ENCODE data around the gene C13orf46.
A peak's percentile ranks its signal among the peaks of the same experiment; 100 is the strongest.
"Not testable (repeated sequence)": the region's sequence is repeated elsewhere in the genome, so short reads cannot be mapped to it uniquely, and the experiment has no call there.

Gene C13orf46

GRCh38 chr13:113996081-113996911 is 22.4 kb upstream of the C13orf46 start:
- no peak overlapping the region for H3K4me3 ChIP-seq (ENCODE audit: low read depth, low read length)
- DNase-seq (ENCODE audit: low read depth): no peak

- DNase-seq (ENCODE audit: low read depth): no peak
- H3K4me3 ChIP-seq (ENCODE audit: low read depth, low read length): no peak overlapping the region
These were observed 21.2 kb upstream of the C13orf46 start for GRCh38 chr13:113995051-113995601.

- H3K4me3 ChIP-seq (ENCODE audit: low read depth, low read length): no peak overlapping the region
- no peak for DNase-seq (ENCODE audit: low read depth)
These were observed 18.6 kb upstream of the C13orf46 start for GRCh38 chr13:113992276-113993005.

- H3K4me3 ChIP-seq (ENCODE audit: low read depth, low read length): no peak overlapping the region
- no peak for DNase-seq (ENCODE audit: low read depth)
These were observed 17.9 kb upstream of the C13orf46 start for GRCh38 chr13:113991676-113992179.

GRCh38 chr13:113991191-113991669 is 17.4 kb upstream of the C13orf46 start:
- H3K4me3 ChIP-seq (ENCODE audit: low read depth, low read length): no peak overlapping the region
- peak; percentile 41 for DNase-seq (ENCODE audit: low read depth)

GRCh38 chr13:113990321-113990837 is 16.5 kb upstream of the C13orf46 start:
- no peak overlapping the region for H3K4me3 ChIP-seq (ENCODE audit: low read depth, low read length)
- DNase-seq (ENCODE audit: low read depth): no peak

- no peak overlapping the region for H3K4me3 ChIP-seq (ENCODE audit: low read depth, low read length)
- DNase-seq (ENCODE audit: low read depth): no peak
These were observed 15.9 kb upstream of the C13orf46 start for GRCh38 chr13:113989585-113990300.

- not testable (repeated sequence) for H3K4me3 ChIP-seq (ENCODE audit: low read depth, low read length); DNase-seq (ENCODE audit: low read depth)
These were observed 15.0 kb upstream of the C13orf46 start for GRCh38 chr13:113988859-113989258.

GRCh38 chr13:113982296-113982661 is 8.4 kb upstream of the C13orf46 start:
- no peak overlapping the region for H3K4me3 ChIP-seq (ENCODE audit: low read depth, low read length)
- DNase-seq (ENCODE audit: low read depth): no peak

GRCh38 chr13:113981611-113982295 is 7.9 kb upstream of the C13orf46 start:
- no peak overlapping the region for H3K4me3 ChIP-seq (ENCODE audit: low read depth, low read length)
- DNase-seq (ENCODE audit: low read depth): no peak

- no peak for DNase-seq (ENCODE audit: low read depth)
These were observed 7.3 kb upstream of the C13orf46 start for GRCh38 chr13:113981194-113981605.

GRCh38 chr13:113980489-113981064 is 6.7 kb upstream of the C13orf46 start:
- H3K4me3 ChIP-seq (ENCODE audit: low read depth, low read length): no peak overlapping the region
- DNase-seq (ENCODE audit: low read depth): no peak

More at GRCh38 chr13:113981194-113981605, 7.3 kb upstream of the C13orf46 start:
- H3K4me3 ChIP-seq (ENCODE audit: low read depth, low read length): no peak overlapping the region

- no peak for DNase-seq (ENCODE audit: low read depth)
- no peak overlapping the region for H3K4me3 ChIP-seq (ENCODE audit: low read depth, low read length)
These were observed 6.1 kb upstream of the C13orf46 start for GRCh38 chr13:113979791-113980471.

GRCh38 chr13:113978741-113979481 is 5.0 kb upstream of the C13orf46 start:
- no peak for DNase-seq (ENCODE audit: low read depth)
- H3K4me3 ChIP-seq (ENCODE audit: low read depth, low read length): no peak overlapping the region

- H3K4me3 ChIP-seq (ENCODE audit: low read depth, low read length): no peak overlapping the region
- DNase-seq (ENCODE audit: low read depth): no peak
These were observed 4.1 kb upstream of the C13orf46 start for GRCh38 chr13:113977976-113978375.

GRCh38 chr13:113976711-113977684 is 3.1 kb upstream of the C13orf46 start:
- no peak for DNase-seq (ENCODE audit: low read depth)
- no peak overlapping the region for H3K4me3 ChIP-seq (ENCODE audit: low read depth, low read length)
